Natural killer cell (primary cell): ENCODE results near the gene MBD5. TPM values are rescaled to one million over a fixed set of nuclear protein-coding genes. Genes with fewer than 3 reads are reported as not detected.

Experiments used
- ATAC-seq, 3 donors: fragments of 150-1000 bp in 2 of 3; fragments of 200-7000 bp in 1 of 3; cut with Tn5 transposase; 1 replicate in 1 of 3; 2 replicates in 2 of 3; pipeline ENCODE4 v1.10.0; 2021; ENCODE audit warnings: mild to moderate bottlenecking in 2 of 3, moderate library complexity in 2 of 3
- DNase-seq, 2 donors: peaks; one replicate each; pipeline versions ENCODE4 v3.0.0 to v3.0.0-alpha.2; 2013 to 2021; ENCODE audit warnings: mixed read lengths in 1 of 2
- H3K27ac ChIP-seq: one replicate; pipeline ENCODE4 v1.5.1; 2013; ENCODE audit warnings: mild to moderate bottlenecking, low read length
- H3K27me3 ChIP-seq: one replicate; pipeline ENCODE4 v1.6.1; 2013; ENCODE audit warnings: low read length; ENCODE audit not compliant: control insufficient read depth, insufficient read depth
- H3K36me3 ChIP-seq: one replicate; pipeline ENCODE4 v1.6.1; 2013; ENCODE audit warnings: low read length; ENCODE audit not compliant: control insufficient read depth, insufficient read depth
- H3K4me1 ChIP-seq: one replicate; pipeline ENCODE4 v1.6.1; 2013; ENCODE audit warnings: low read length; ENCODE audit not compliant: control insufficient read depth, insufficient read depth
- H3K4me3 ChIP-seq: one replicate; pipeline ENCODE4 v1.5.1; 2013; ENCODE audit warnings: low read length
- H3K9me3 ChIP-seq: one replicate; pipeline ENCODE4 v1.6.1; 2013; ENCODE audit warnings: low read length; ENCODE audit not compliant: control insufficient read depth, insufficient read depth
- H3K27ac Mint-ChIP-seq, 2 donors: one replicate each; pipeline ENCODE4 v1.8.0; 2022; ENCODE audit warnings: mild to moderate bottlenecking in 2 of 2, mixed read lengths in 2 of 2, moderate library complexity in 1 of 2
- H3K27me3 Mint-ChIP-seq, 2 donors: one replicate each; pipeline ENCODE4 v1.8.0; 2022; ENCODE audit warnings: low read depth in 2 of 2, mixed read lengths in 2 of 2
- H3K36me3 Mint-ChIP-seq: one replicate; pipeline ENCODE4 v1.8.0; 2022; ENCODE audit warnings: mixed read lengths
- H3K4me1 Mint-ChIP-seq, 2 donors: one replicate each; pipeline ENCODE4 v1.8.0; 2022; ENCODE audit warnings: mixed read lengths in 2 of 2
- H3K4me3 Mint-ChIP-seq: one replicate; pipeline ENCODE4 v1.8.0; 2022; ENCODE audit warnings: mild to moderate bottlenecking, moderate library complexity, mixed read lengths
- H3K9me3 Mint-ChIP-seq, 2 donors: one replicate each; pipeline ENCODE4 v1.8.0; 2022; ENCODE audit warnings: mixed read lengths in 2 of 2
- WGBS: methylation state at CpG from one replicate; pipeline ENCODE4 v1.1.7; 2013; ENCODE audit warnings: missing lambda C conversion rate; ENCODE audit not compliant: insufficient coverage; 5-methylcytosine and 5-hydroxymethylcytosine counted together
- intact Hi-C: fragments of 100-400 bp; cut with micrococcal nuclease; formaldehyde crosslinking; loops from one replicate; pipeline ENCODE4 v1.14.2; 2022
- total RNA-seq, 4 donors: library from RNA; stranded (reverse); fragments of 120-200 nt in 1 of 4; gene quantifications; one replicate each; pipeline versions ENCODE4 v1.2.3 to v1.2.4, GENCODE V29; 2013 to 2022
- TF ChIP-seq, protein P1 (sequence below): fragments of 200-600 bp; IDR thresholded peaks from one replicate; pipeline ENCODE4 v1.8.0; 2022; ENCODE audit warnings: antibody characterized with exemption

The MBD5 gene
- total RNA-seq, 3 donors from 2014 or later (not counting 1 experiment from before 2014, with no cell fraction given), result 83.8 to 96.3 (median 89.7) TPM

DNA sequence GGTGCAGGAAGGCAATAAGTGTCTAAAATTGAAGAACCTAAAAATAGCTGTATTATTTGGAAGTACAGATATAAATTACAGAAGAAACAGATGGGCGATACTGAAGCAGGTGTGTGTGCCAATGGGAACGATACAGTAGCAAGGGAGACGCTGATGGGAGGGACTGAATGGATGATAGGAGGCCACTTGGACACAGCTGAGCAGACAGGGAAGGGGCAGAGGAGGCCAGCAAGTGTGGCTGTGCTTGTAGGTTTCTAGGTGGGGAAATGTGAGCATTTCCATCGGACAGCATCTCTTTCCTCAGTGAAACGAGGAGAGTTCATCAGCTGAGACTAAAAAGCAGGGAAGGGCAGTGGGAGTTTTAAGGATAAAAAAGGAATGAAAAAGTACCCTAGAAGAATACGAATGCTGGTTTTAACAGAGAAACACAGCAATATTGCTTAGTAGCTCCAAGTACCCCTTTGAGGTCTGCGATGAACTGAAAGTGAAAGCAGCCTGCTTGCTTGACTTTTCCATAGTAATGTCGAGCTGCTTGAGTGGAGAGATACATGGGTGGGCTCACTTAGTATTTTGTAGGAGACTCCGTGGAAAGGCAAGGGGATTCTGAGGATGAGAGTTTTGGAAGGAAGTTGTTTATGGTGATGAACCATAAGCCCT lies 531.9 kb downstream of the MBD5 start:
- Histone ChIP-seq H3K27ac (peak overlapping the region; percentile 66), H3K36me3 (no peaks in the 10 kb centered on the region)
- 13% methylated on average over 9 of the region's 9 CpGs for WGBS

DNA sequence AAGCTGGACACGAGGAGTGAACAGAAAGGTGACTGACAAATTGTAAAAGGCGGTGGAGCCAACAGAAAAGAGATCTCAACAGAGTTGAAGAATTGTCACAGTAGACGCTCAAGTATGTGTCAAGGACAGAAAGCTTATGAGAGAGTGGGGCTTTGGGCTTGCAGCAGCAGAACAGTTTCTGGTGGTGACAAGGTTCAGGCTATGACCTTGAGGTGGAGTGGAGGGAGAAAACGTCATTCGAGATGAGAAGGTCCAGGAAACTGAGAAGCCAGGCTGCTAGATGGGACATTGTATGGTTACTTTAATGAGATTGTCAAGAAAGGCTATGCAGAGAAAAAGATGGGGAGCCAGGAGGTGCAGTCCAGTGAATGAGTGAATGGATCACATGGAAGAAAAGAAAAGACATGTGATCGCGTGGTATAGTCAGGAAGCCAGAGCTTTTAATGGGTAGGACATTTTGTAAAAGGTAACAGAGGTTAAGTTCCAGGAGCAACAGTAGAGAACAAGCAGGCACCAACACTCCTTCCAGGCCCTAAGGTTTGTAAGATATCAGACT lies 532.5 kb downstream of the MBD5 start:
- peak overlapping the region; percentile 59 for H3K4me3 ChIP-seq
- no peaks in the 10 kb centered on the region for H3K36me3 ChIP-seq
- ATAC-seq (peak in 2 of 3 donors; percentile 26 to 28), DNase-seq (peak in 1 of 2 donors; percentile 46)
- H3K27me3 ChIP-seq, result no peaks in the 10 kb centered on the region
- peak overlapping the region; percentile 66 for H3K27ac ChIP-seq
- Mint-ChIP-seq H3K27me3 (peaks cover 0 to 3% of the 10 kb centered on the region in 2 donors), H3K27ac (no peak overlapping the region), H3K4me1 (no peaks in the 10 kb centered on the region), H3K36me3 (no peaks in the 10 kb centered on the region), H3K9me3 (no peaks in the 10 kb centered on the region), H3K4me3 (no peak overlapping the region)
- TF ChIP-seq, protein P1, sequence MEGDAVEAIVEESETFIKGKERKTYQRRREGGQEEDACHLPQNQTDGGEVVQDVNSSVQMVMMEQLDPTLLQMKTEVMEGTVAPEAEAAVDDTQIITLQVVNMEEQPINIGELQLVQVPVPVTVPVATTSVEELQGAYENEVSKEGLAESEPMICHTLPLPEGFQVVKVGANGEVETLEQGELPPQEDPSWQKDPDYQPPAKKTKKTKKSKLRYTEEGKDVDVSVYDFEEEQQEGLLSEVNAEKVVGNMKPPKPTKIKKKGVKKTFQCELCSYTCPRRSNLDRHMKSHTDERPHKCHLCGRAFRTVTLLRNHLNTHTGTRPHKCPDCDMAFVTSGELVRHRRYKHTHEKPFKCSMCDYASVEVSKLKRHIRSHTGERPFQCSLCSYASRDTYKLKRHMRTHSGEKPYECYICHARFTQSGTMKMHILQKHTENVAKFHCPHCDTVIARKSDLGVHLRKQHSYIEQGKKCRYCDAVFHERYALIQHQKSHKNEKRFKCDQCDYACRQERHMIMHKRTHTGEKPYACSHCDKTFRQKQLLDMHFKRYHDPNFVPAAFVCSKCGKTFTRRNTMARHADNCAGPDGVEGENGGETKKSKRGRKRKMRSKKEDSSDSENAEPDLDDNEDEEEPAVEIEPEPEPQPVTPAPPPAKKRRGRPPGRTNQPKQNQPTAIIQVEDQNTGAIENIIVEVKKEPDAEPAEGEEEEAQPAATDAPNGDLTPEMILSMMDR, result no peak
- intact Hi-C loops, result no loop called here
- peaks cover 3% of the 10 kb centered on the region for H3K9me3 ChIP-seq
- peaks cover 7% of the 10 kb centered on the region for H3K4me1 ChIP-seq
- WGBS, result 59% methylated on average over 7 of the region's 7 CpGs

More for the DNA sequence above, 531.9 kb downstream of the MBD5 start:
- Histone ChIP-seq H3K4me3 (peak overlapping the region; percentile 59), H3K27me3 (no peaks in the 10 kb centered on the region), H3K4me1 (peaks cover 7% of the 10 kb centered on the region), H3K9me3 (no peaks in the 10 kb centered on the region)
- TF ChIP-seq, protein P1, result no peak
- peak; percentile 66 to 81 (median 81) for ATAC-seq
- no peak overlapping the region for H3K4me3 Mint-ChIP-seq
- no peaks in the 10 kb centered on the region for H3K9me3 Mint-ChIP-seq
- peaks cover 0 to 3% of the 10 kb centered on the region in 2 donors for H3K27me3 Mint-ChIP-seq
- DNase-seq, result peak in 1 of 2 donors; percentile 72
- H3K36me3 Mint-ChIP-seq, result no peaks in the 10 kb centered on the region
- H3K4me1 Mint-ChIP-seq, result no peaks in the 10 kb centered on the region
- H3K27ac Mint-ChIP-seq, result no peak overlapping the region
- intact Hi-C loops, result no loop called here

DNA sequence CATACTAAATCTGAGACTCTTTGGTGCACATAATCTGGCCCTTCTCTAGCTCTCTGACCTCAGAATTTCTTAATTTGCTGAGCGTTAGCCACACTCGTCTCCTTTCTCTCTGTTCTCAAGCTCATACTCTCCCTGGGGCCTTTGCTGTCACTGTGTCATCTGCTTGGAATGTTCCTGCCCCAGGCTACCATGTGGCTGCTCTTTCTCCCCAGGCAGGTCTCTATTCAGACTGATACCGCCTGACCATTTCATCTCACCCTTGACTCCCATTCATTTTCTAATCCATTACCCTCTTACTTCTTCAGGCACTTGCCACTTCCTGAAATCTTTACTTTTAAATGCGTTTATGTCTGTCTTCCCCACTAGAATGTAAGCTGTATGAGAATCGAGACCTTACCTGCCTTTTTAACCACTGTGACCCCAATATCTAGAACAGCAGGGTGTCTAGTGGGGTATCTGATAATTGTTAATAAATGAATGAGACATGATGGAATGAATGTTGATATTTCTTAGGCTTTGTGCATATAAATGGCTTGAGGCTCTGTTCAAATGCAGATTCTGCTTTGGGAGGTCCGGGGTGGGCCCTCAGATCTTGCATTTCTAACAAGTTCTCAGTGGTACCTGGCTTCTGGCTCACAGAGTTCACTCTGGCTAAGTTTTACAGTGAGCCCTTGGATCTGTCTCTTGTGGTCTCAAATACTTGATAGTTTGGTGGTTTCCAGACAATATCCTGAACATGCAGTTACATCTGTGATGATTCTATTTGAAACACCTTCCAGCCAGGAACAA lies 533.8 kb downstream of the MBD5 start:
- DNase-seq, result no peak
- Mint-ChIP-seq H3K4me3 (no peak overlapping the region), H3K27me3 (peaks cover 0 to 3% of the 10 kb centered on the region in 2 donors), H3K4me1 (no peaks in the 10 kb centered on the region), H3K36me3 (no peaks in the 10 kb centered on the region), H3K27ac (no peak overlapping the region), H3K9me3 (no peaks in the 10 kb centered on the region)
- 79% methylated on average over 5 of the region's 6 CpGs for WGBS
- no peak overlapping the region for H3K27ac ChIP-seq
- no peaks in the 10 kb centered on the region for H3K36me3 ChIP-seq
- TF ChIP-seq, protein P1, result no peak
- peaks cover 7% of the 10 kb centered on the region for H3K4me1 ChIP-seq
- intact Hi-C loops, result no loop called here
- ATAC-seq, result no peak
- H3K27me3 ChIP-seq, result no peaks in the 10 kb centered on the region
- H3K4me3 ChIP-seq, result no peak overlapping the region
- H3K9me3 ChIP-seq, result peaks cover 3% of the 10 kb centered on the region
